Embryonic facial prominence (tissue), 1 donor: ENCODE data around the gene AHSG.

Source experiments
- DNase-seq: peaks from one replicate; pipeline ENCODE4 v3.0.0-alpha.2; 2016; ENCODE audit errors: extremely low spot score

AHSG gene

GRCh38 chr3:186640473-186640818 lies 27.6 kb downstream of the AHSG start:
- no peak for DNase-seq

- no peak for DNase-seq
Measured at GRCh38 chr3:186640929-186641328, 28.1 kb downstream of the AHSG start.

GRCh38 chr3:186642014-186642413 lies 29.2 kb downstream of the AHSG start:
- DNase-seq: no peak

- no peak for DNase-seq
Measured at GRCh38 chr3:186643493-186643892, 30.6 kb downstream of the AHSG start.

DNA sequence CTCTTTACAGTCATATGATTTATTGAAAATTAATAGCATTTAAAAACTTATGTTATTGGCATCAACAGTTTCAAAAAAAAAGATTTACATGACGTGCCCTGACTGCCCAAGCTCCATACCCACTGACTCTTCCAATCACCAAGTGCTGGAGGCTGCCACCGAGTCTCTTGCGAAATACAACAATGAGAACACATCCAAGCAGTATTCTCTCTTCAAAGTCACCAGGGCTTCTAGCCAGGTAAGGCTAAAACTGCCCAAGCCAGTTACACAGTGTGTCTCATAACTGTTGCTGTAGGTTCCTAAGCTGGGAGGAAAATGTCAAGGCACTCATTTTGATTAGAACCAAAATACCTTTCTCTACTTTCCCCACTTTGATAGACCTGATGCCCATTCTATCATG lies 31.8 kb downstream of the AHSG start:
- DNase-seq: no peak

GRCh38 chr3:186646106-186646505 lies 33.2 kb downstream of the AHSG start:
- no peak for DNase-seq

DNA sequence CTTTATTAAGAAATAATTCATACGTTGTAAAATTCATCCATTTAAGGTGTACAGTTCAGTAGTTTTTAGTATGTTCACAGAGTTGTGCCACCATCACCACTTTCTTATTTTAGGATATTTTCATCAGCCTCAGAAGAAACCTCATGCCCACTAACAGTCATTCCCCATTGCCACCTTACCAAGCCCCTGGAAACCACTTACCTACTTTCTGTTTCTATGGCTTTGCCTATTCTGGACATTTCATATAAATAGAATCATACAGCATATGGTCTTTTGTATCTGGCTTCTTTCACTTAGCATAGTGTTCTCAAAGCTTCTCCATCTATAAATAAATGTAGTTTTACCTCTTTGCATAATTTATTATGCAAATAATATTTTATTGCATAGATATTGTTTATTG lies 34.0 kb downstream of the AHSG start:
- DNase-seq: no peak

DNA sequence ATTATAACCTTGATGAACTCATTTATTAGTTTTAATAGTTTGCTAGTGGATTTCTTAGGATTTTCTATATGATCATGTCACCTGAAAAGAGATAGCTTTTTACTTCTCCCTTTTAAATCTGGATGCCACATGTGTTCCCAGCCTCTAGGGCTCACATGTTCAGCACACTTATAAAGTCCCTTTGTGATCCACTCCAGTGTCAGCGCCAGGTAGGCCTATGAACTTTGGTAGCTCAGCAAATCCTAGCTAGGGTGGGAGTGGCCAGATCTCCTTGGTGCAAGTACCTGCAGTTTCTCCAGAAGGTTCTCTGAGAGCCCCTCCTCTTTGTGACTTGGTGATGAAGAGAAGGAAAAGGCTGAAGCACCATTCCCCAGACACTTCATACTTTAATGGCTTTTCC lies 36.0 kb downstream of the AHSG start:
- no peak for DNase-seq

GRCh38 chr3:186651678-186652215 lies 38.9 kb downstream of the AHSG start:
- no peak for DNase-seq

GRCh38 chr3:186653080-186653707 lies 40.3 kb downstream of the AHSG start:
- DNase-seq: no peak

GRCh38 chr3:186653984-186654383 lies 41.1 kb downstream of the AHSG start:
- DNase-seq: no peak

- no peak for DNase-seq
Measured at GRCh38 chr3:186663361-186664118, 50.7 kb downstream of the AHSG start.

DNA sequence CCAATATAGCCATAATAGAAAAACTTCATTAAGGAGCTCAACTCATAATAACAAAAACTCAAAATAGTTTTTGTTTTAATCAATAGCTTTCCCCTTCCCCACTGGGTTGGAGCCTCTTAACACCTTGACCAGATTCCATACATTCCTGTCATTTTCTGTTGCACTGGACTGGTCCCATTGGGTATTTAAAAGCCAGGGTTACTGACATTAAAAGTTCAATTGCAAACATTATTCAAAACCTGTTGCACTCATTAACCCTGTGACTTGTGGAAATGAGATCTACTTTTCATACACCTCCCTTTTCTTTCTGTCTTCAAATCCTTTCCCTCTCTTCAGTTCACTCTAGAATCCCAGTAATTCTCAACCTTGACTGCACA lies 51.2 kb downstream of the AHSG start:
- DNase-seq: no peak

DNA sequence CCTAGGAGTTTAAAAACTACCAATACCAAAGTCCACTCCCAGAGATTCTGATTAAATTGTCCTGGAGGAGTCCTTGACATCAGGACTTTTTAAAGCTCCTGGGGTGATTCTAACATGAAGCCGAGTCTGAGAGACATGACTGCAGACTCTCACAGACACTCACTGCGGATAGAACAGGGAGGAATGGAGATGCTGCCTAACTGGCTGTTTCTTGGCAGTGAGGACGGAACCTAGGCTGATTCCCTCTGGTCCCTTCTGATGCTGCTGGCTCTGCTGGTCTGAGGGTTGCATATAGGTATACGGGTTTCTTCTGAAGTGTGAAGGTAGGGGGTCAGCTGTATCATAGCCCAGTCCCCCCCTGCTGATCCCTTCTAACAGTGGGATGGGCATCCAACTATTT lies 51.6 kb downstream of the AHSG start:
- DNase-seq: no peak

- no peak for DNase-seq
Measured at GRCh38 chr3:186665625-186666188, 52.8 kb downstream of the AHSG start, which contains the start of gene HRG. HRG (plus strand) TSS chr3:186666014; CDS start chr3:186666032, 18 bp downstream.

DNA sequence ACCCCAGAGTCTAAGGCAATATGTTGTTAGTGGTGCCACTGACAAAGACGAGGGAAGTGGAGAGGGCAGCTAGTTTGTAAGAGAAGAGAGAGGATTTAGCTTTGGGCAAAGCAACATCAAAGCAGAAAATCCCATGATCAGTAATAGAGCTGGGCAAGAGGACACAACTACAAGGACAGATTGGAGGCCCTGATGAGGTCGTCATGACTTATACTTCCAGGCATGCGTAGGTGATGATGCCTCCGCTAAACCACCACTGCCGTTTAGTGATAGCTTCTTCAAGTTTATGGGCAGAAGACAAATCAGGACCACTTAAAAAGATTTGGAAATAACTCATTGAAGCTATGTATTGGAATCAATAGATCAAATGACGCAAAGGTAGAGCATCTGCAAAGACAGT lies 55.6 kb downstream of the AHSG start:
- DNase-seq: no peak

- DNase-seq: no peak
Measured at GRCh38 chr3:186669378-186670084, 56.7 kb downstream of the AHSG start.

GRCh38 chr3:186670155-186670554 lies 57.3 kb downstream of the AHSG start:
- DNase-seq: no peak
